Measurements from ENCODE around the gene PPP6R3.

DNA sequence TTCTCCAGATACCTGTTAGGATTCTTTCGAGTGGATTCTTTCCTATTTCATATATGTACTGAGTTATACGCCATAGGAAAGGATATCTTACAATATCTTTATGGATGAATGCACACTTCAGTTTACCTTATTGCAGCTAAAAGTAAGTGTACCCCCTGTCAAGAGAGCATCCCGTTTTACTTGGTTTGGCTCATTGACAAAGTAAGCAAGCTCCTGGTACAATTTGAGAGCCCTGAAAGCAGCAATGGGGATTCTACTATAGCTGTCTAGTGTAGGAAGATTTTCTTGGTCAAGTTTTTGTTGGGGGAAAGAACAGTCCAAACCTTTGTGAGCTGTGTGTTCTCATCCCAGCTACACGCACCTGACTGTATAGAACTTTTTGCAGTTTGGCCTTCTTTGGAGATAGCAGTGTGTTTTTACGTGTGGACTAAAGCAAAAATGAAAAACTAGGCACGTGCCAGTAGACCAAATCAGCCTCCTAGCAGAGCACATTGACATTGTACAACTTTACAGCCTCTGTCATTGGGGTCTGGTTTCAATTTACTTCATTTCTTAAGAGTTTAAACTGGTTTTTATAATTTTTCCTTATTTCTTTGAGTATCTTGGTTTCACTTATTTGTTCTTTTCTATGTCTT lies 44.0 kb downstream of the PPP6R3 start:
- TF ChIP-seq EP300 (IDR thresholded peaks at IDR 0.05) (no peak), POLR2A (IDR thresholded peaks at IDR 0.05) (no peak), CTCF (IDR thresholded peaks at IDR 0.05) (no peak)
